Fibroblast of lung (primary cell): ENCODE data around the gene ITGB3. TPM values are rescaled to one million over a fixed set of nuclear protein-coding genes. Genes with fewer than 3 reads are reported as not detected.

Experiments used
- DNase-seq, 2 donors: peaks; one replicate each; pipeline versions ENCODE4 v3.0.0 to v3.0.0-alpha.2; 2010; ENCODE audit warnings: low read depth in 2 of 2
- H2AFZ ChIP-seq: 2 replicates; pipeline ENCODE4 v1.5.1; 2012; ENCODE audit warnings: low read length, control low read depth, inconsistent platforms
- H3K27ac ChIP-seq: 2 replicates; pipeline ENCODE4 v1.5.1; 2011; ENCODE audit warnings: low read length, control low read depth; ENCODE audit not compliant: insufficient read depth
- H3K27me3 ChIP-seq: 2 replicates; pipeline ENCODE4 v1.5.1; 2011; ENCODE audit warnings: mild to moderate bottlenecking, low read length; ENCODE audit not compliant: control insufficient read depth, insufficient read depth
- H3K36me3 ChIP-seq: 2 replicates; pipeline ENCODE4 v1.5.1; 2011; ENCODE audit warnings: low read length; ENCODE audit not compliant: control insufficient read depth, insufficient read depth
- H3K4me1 ChIP-seq: 2 replicates; pipeline ENCODE4 v1.5.1; 2011; ENCODE audit warnings: low read length; ENCODE audit not compliant: control insufficient read depth, insufficient read depth; ENCODE audit errors: extremely low read depth
- H3K4me2 ChIP-seq: 2 replicates; pipeline ENCODE4 v1.5.1; 2011; ENCODE audit warnings: low read length, control low read depth; ENCODE audit not compliant: insufficient read depth; ENCODE audit errors: extremely low read depth
- H3K4me3 ChIP-seq, 4 experiments: fragments of 200-600 bp in 1 of 4; sonication (generic) in 1 of 4; replicated peaks in 1 of 4; 2 replicates each; pipeline ENCODE4 v1.5.1; 2011 to 2016; ENCODE audit warnings: low read length in 4 of 4, low read depth in 3 of 4, mild to moderate bottlenecking in 3 of 4, control low read depth in 2 of 4, inconsistent platforms in 1 of 4, mixed read lengths in 1 of 4; ENCODE audit not compliant: insufficient read depth in 1 of 4; ENCODE audit errors: control extremely low read depth in 1 of 4
- H3K79me2 ChIP-seq: 2 replicates; pipeline ENCODE4 v1.5.1; 2012; ENCODE audit warnings: mild to moderate bottlenecking, low read length, inconsistent platforms; ENCODE audit not compliant: control insufficient read depth, insufficient read depth
- H3K9ac ChIP-seq: 2 replicates; pipeline ENCODE4 v1.5.1; 2011; ENCODE audit warnings: mild to moderate bottlenecking, low read length, control low read depth; ENCODE audit not compliant: insufficient read depth
- H3K9me3 ChIP-seq: 2 replicates; pipeline ENCODE4 v1.5.1; 2012; ENCODE audit warnings: low read depth, low read length; ENCODE audit not compliant: control insufficient read depth, insufficient read depth
- H4K20me1 ChIP-seq: 2 replicates; pipeline ENCODE4 v1.5.1; 2011; ENCODE audit warnings: low read length; ENCODE audit not compliant: control insufficient read depth, insufficient read depth; ENCODE audit errors: extremely low read depth
- EZH2 ChIP-seq: IDR thresholded peaks from 2 replicates; pipeline ENCODE4 v1.5.1; 2012; ENCODE audit warnings: low read length, control low read depth, mild to moderate bottlenecking; ENCODE audit errors: missing control alignments
- polyA plus RNA-seq, 2 donors: library from polyadenylated mRNA; depleted of rRNA in 1 of 2; stranded (reverse) in 1 of 2; unstranded in 1 of 2; fragments of >200 nt; gene quantifications; 2 replicates each; pipeline ENCODE4 v1.2.1, GENCODE V29; 2011 to 2012; ENCODE audit warnings: missing spikeins in 1 of 2
- total RNA-seq: library from RNA; depleted of rRNA; stranded (reverse); fragments of >200 nt; gene quantifications from 2 replicates; pipeline ENCODE4 v1.2.1, GENCODE V29; 2014
- TF ChIP-seq, protein P1 (sequence below), 2 donors: IDR thresholded peaks in 1 of 2; conservative IDR thresholded peaks in 1 of 2; 1 replicate in 1 of 2; 2 replicates in 1 of 2; pipeline ENCODE4 v1.5.1; 2011 to 2012; ENCODE audit warnings: low read length in 2 of 2, control low read depth in 1 of 2, inconsistent platforms in 1 of 2, low read depth in 1 of 2, mild to moderate bottlenecking in 1 of 2

The ITGB3 gene
- total and polyA plus RNA-seq, 2 donors (not counting 1 experiment from before 2014, with no cell fraction given): 22.0 to 23.3 TPM

GRCh38 chr17:47227862-47228261, 25.8 kb upstream of the ITGB3 start:
- Histone ChIP-seq H3K4me3 (no peak overlapping the region), H2AFZ (no peak overlapping the region), H3K9me3 (no peaks in the 10 kb centered on the region), H3K4me2 (no peak overlapping the region), H3K36me3 (no peaks in the 10 kb centered on the region), H3K79me2 (no peaks in the 10 kb centered on the region), H3K27me3 (no peaks in the 10 kb centered on the region), H3K9ac (no peak overlapping the region), H4K20me1 (no peaks in the 10 kb centered on the region), H3K27ac (no peak overlapping the region), H3K4me1 (peaks cover 9% of the 10 kb centered on the region)
- DNase-seq: no peak
- TF ChIP-seq, protein P1, sequence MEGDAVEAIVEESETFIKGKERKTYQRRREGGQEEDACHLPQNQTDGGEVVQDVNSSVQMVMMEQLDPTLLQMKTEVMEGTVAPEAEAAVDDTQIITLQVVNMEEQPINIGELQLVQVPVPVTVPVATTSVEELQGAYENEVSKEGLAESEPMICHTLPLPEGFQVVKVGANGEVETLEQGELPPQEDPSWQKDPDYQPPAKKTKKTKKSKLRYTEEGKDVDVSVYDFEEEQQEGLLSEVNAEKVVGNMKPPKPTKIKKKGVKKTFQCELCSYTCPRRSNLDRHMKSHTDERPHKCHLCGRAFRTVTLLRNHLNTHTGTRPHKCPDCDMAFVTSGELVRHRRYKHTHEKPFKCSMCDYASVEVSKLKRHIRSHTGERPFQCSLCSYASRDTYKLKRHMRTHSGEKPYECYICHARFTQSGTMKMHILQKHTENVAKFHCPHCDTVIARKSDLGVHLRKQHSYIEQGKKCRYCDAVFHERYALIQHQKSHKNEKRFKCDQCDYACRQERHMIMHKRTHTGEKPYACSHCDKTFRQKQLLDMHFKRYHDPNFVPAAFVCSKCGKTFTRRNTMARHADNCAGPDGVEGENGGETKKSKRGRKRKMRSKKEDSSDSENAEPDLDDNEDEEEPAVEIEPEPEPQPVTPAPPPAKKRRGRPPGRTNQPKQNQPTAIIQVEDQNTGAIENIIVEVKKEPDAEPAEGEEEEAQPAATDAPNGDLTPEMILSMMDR (conservative IDR thresholded peaks at IDR 0.05 in 1 of 2, IDR thresholded peaks at IDR 0.05 in 1 of 2; ENCODE audit: low read depth in 1 of 2, low read length in 2 of 2): no peak
- TF ChIP-seq EZH2: no peak

DNA sequence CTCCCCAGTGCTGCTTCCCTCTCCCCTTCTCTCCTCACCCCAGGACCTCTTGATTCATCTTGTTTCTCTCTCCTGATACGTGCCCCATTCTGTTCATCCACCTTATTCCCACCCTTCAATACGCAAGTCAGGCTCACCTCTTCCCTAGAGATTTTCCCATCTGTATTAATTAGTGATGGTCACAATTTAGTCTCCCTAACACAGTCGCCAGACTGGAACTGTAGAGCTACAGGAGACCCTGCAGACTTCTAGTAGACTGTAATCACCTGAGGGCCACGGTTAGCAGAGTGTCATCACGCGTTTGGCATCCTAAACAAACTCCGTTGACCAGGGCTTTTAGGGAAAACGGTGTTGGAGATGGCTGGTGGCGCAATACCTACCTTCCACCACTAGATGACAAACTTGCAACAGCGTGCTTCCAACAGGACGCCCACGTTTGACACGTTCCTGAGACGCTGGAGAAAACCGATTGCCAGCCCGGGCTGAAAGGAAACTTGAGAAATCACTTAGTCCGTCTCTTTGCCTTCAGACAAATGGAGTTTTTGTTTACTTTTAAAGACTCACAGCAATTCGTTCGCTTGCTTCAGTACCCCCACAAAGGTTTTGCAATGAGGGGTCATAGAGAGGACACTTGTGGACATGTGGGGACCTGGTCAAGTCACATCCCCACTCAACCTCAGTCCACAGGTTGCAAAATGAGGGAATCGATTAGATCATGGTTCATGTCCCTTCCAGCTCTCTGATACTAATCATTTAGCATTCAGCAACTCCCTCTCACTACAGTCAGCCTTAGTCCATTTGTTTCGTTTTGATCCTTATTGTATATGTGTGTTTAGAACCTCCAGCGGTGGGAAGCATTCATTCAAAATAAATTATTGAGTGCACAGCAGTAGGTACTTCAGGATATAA, 23.8 kb upstream of the ITGB3 start:
- Histone ChIP-seq H2AFZ (peak overlapping the region; percentile 71), H3K4me1 (peaks cover 7% of the 10 kb centered on the region), H3K79me2 (no peaks in the 10 kb centered on the region), H3K36me3 (no peaks in the 10 kb centered on the region), H3K9ac (no peak overlapping the region), H3K27ac (peak overlapping the region; percentile 55), H3K4me2 (peak overlapping the region; percentile 80), H3K27me3 (no peaks in the 10 kb centered on the region), H3K9me3 (no peaks in the 10 kb centered on the region), H3K4me3 (peak overlapping the region in 3 of 4 experiments; percentile 2 to 41 (median 36)), H4K20me1 (no peaks in the 10 kb centered on the region)
- TF ChIP-seq, protein P1 (conservative IDR thresholded peaks at IDR 0.05 in 1 of 2, IDR thresholded peaks at IDR 0.05 in 1 of 2; ENCODE audit: low read depth in 1 of 2, low read length in 2 of 2): peak; percentile 100
- TF ChIP-seq EZH2: no peak
- peak; percentile 91 to 96 for DNase-seq

DNA sequence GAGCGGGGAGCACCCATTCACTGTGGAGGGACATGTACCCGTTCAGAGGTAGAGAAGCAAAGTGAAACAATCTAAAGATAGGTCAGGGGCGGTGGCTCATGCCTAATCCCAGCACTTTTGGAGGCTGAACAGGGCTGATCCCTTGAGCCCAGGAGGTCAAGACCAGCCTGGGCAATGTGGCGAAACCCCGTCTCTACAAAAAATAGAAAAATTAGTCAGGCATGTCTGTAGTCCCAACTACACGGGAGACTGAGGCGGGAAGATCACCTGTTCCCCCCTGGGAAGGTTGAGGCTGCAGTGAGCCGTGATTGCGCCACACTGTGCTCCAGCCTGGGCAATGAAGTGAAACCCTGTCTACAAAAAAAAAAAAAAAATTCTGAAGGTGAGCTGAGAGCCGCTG, 22.8 kb upstream of the ITGB3 start:
- Histone ChIP-seq H3K27ac (no peak overlapping the region), H2AFZ (no peak overlapping the region), H3K27me3 (no peaks in the 10 kb centered on the region), H3K4me1 (peaks cover 3% of the 10 kb centered on the region), H3K9me3 (no peaks in the 10 kb centered on the region), H4K20me1 (no peaks in the 10 kb centered on the region), H3K79me2 (no peaks in the 10 kb centered on the region), H3K4me2 (no peak overlapping the region), H3K9ac (no peak overlapping the region), H3K36me3 (no peaks in the 10 kb centered on the region), H3K4me3 (no peak overlapping the region)
- no peak for DNase-seq
- TF ChIP-seq, protein P1 (conservative IDR thresholded peaks at IDR 0.05 in 1 of 2, IDR thresholded peaks at IDR 0.05 in 1 of 2; ENCODE audit: low read depth in 1 of 2, low read length in 2 of 2): no peak
- TF ChIP-seq EZH2: no peak
